Endothelial cell of umbilical vein (primary cell): ENCODE data around the gene BCAS3. TPM values are rescaled to one million over a fixed set of nuclear protein-coding genes. Genes with fewer than 3 reads are reported as not detected.

Experiments
- BruUV-seq: library from RNA; stranded (reverse); fragments of 400-500 nt; replicated peaks from 2 replicates; lab custom pipeline; 2021; lab: Mats Ljungman, UMichigan
- CTCF ChIA-PET: fragments of 300-600, 350-600 bp; sonication (Branson Sonifier 250); formaldehyde crosslinking; loops from one replicate; lab custom pipeline; 2021; ENCODE audit warnings: antibody characterized with exemption, inconsistent platforms; lab: Charles Lee
- POLR2A ChIA-PET: fragments of 300-600, 350-600 bp; sonication (Branson Sonifier 250); formaldehyde crosslinking; loops from one replicate; lab custom pipeline; 2021; ENCODE audit warnings: antibody characterized with exemption, inconsistent platforms; lab: Charles Lee
- DNase-seq: peaks from one replicate; pipeline ENCODE4 v3.0.0-alpha.2; 2011; ENCODE audit warnings: low read depth, low spot score
- FAIRE-seq: peaks from 2 replicates; lab custom pipeline; 2011; peaks lifted over from hg19 to GRCh38; lab: Jason Lieb, UNC
- H2AFZ ChIP-seq: 2 replicates; pipeline ENCODE4 v1.6.0; 2012; ENCODE audit warnings: low read depth, low read length, control low read depth, inconsistent platforms
- H3K27ac ChIP-seq: 2 replicates; pipeline ENCODE4 v1.5.1; 2011; ENCODE audit warnings: low read depth, mild to moderate bottlenecking, control low read depth, low read length, moderate library complexity; ENCODE audit not compliant: insufficient read depth
- H3K27me3 ChIP-seq, 2 experiments: 2 replicates each; pipeline versions ENCODE4 v1.6.0 to v1.6.1; 2011; ENCODE audit warnings: low read length in 2 of 2, mixed read lengths in 1 of 2; ENCODE audit not compliant: control insufficient read depth in 2 of 2, insufficient read depth in 2 of 2
- H3K36me3 ChIP-seq, 2 experiments: 2 replicates in 1 of 2; 3 replicates in 1 of 2; pipeline ENCODE4 v1.5.1; 2011; ENCODE audit warnings: low read length in 2 of 2, mild to moderate bottlenecking in 1 of 2, moderate library complexity in 1 of 2; ENCODE audit not compliant: control insufficient read depth in 2 of 2, insufficient read depth in 2 of 2; ENCODE audit errors: extremely low read depth in 1 of 2
- H3K4me1 ChIP-seq: 3 replicates; pipeline ENCODE4 v1.5.1; 2011; ENCODE audit warnings: mild to moderate bottlenecking, low read length; ENCODE audit not compliant: control insufficient read depth, insufficient read depth; ENCODE audit errors: extremely low read depth
- H3K4me2 ChIP-seq: 2 replicates; pipeline ENCODE4 v1.6.1; 2011; ENCODE audit warnings: low read length, control low read depth, mixed read lengths; ENCODE audit not compliant: insufficient read depth
- H3K4me3 ChIP-seq, 3 experiments: fragments of 200-600 bp in 1 of 3; sonication (generic), shearing (Covaris generic) in 1 of 3; replicated peaks in 1 of 3; 2 replicates each; pipeline ENCODE4 v1.5.1; 2011 to 2016; ENCODE audit warnings: control low read depth in 3 of 3, low read length in 3 of 3, mild to moderate bottlenecking in 2 of 3, inconsistent platforms in 1 of 3, low read depth in 1 of 3, moderate library complexity in 1 of 3; ENCODE audit not compliant: insufficient read depth in 1 of 3
- H3K79me2 ChIP-seq: 2 replicates; pipeline ENCODE4 v1.6.0; 2012; ENCODE audit warnings: low read length, inconsistent platforms; ENCODE audit not compliant: control insufficient read depth, insufficient read depth
- H3K9ac ChIP-seq: replicated peaks from 2 replicates; pipeline ENCODE3; 2011; ENCODE audit warnings: low read length, control low read depth; ENCODE audit not compliant: insufficient read depth; ENCODE audit errors: extremely low read depth
- H3K9me1 ChIP-seq: replicated peaks from 3 replicates; pipeline ENCODE4 v1.6.0; 2011; ENCODE audit warnings: mild to moderate bottlenecking, low read length; ENCODE audit not compliant: control insufficient read depth, insufficient read depth; ENCODE audit errors: extremely low read depth
- H3K9me3 ChIP-seq: replicated peaks from 2 replicates; pipeline ENCODE4 v1.5.1; 2012; ENCODE audit warnings: low read length, inconsistent platforms; ENCODE audit not compliant: control insufficient read depth, insufficient read depth
- H4K20me1 ChIP-seq: replicated peaks from 2 replicates; pipeline ENCODE3; 2011; ENCODE audit warnings: mild to moderate bottlenecking, low read length; ENCODE audit not compliant: control insufficient read depth, insufficient read depth; ENCODE audit errors: extremely low read depth
- EZH2 ChIP-seq: IDR thresholded peaks from 2 replicates; pipeline ENCODE4 v1.6.1; 2012; ENCODE audit warnings: borderline replicate concordance, low read depth, mild to moderate bottlenecking, moderate library complexity, low read length, inconsistent platforms; ENCODE audit not compliant: severe bottlenecking
- FOS ChIP-seq: IDR thresholded peaks from 2 replicates; pipeline ENCODE4 v1.6.1; 2011; ENCODE audit warnings: mild to moderate bottlenecking, low read length, moderate library complexity, borderline replicate concordance; ENCODE audit not compliant: insufficient read depth
- GATA2 ChIP-seq: IDR thresholded peaks from 2 replicates; pipeline ENCODE4 v1.7.0; 2011; ENCODE audit warnings: low read depth, mild to moderate bottlenecking, moderate library complexity, mixed read lengths, low read length; ENCODE audit not compliant: insufficient read length, insufficient read depth
- JUN ChIP-seq: IDR thresholded peaks from 2 replicates; pipeline ENCODE4 v1.6.1; 2011; ENCODE audit warnings: borderline replicate concordance, low read depth; ENCODE audit not compliant: insufficient read length, insufficient read depth
- MAX ChIP-seq: IDR thresholded peaks from 2 replicates; pipeline ENCODE4 v1.6.1; 2011; ENCODE audit not compliant: insufficient read depth, insufficient read length
- MYC ChIP-seq: IDR thresholded peaks from one replicate; pipeline ENCODE4 v1.6.1; 2011; ENCODE audit warnings: mild to moderate bottlenecking, low read depth, low read length
- POLR2A ChIP-seq: IDR thresholded peaks from 2 replicates; pipeline ENCODE4 v1.6.1; 2012; ENCODE audit warnings: low read depth, mild to moderate bottlenecking, control low read depth, low read length
- POLR2AphosphoS5 ChIP-seq: IDR thresholded peaks from 2 replicates; pipeline ENCODE4 v1.6.1; 2012; ENCODE audit warnings: low read depth, mild to moderate bottlenecking, control low read depth, low read length, moderate library complexity; ENCODE audit not compliant: insufficient read depth
- dilution Hi-C: fragments of 300-500 bp; cut with MboI; formaldehyde crosslinking; loops from one replicate; pipeline ENCODE4 v1.15.0; 2019; ENCODE audit warnings: low sequenced_read_pairs; ENCODE audit not compliant: extremely low pct_ligation_motif_present
- intact Hi-C: fragments of 100-400 bp; cut with micrococcal nuclease; formaldehyde crosslinking; loops from one replicate; pipeline ENCODE4 v1.10.0; 2022
- polyA plus RNA-seq, 4 experiments: library from polyadenylated mRNA; depleted of rRNA in 3 of 4; stranded (reverse) in 3 of 4; unstranded in 1 of 4; fragments of >200 nt; gene quantifications; 2 replicates each; pipeline versions ENCODE4 v1.2.1 to v1.2.3, GENCODE V29; 2011 to 2012; ENCODE audit warnings: missing spikeins in 1 of 4
- total RNA-seq: library from RNA; stranded (reverse); gene quantifications from 2 replicates; pipeline ENCODE4 v1.2.3, GENCODE V29; 2021
- TF ChIP-seq, protein P1 (sequence below), 2 donors: IDR thresholded peaks; 1 replicate in 1 of 2; 2 replicates in 1 of 2; pipeline ENCODE4 v1.5.1; 2011; ENCODE audit warnings: low read length in 2 of 2, mild to moderate bottlenecking in 2 of 2, moderate library complexity in 2 of 2, control low read depth in 1 of 2, inconsistent platforms in 1 of 2, low read depth in 1 of 2; ENCODE audit not compliant: insufficient read depth in 1 of 2; ENCODE audit errors: extremely low read depth in 1 of 2

BCAS3 gene
- total and polyA plus RNA-seq, 2 donors (not counting 3 experiments of a cell fraction or from before 2014, with no cell fraction given): 8.2 to 16.0 TPM

- FAIRE-seq: no peak
- TF ChIP-seq POLR2A (no peak), FOS (no peak), MYC (no peak), POLR2AphosphoS5 (no peak), GATA2 (no peak), EZH2 (no peak), MAX (no peak), JUN (no peak)
- TF ChIP-seq, protein P1, sequence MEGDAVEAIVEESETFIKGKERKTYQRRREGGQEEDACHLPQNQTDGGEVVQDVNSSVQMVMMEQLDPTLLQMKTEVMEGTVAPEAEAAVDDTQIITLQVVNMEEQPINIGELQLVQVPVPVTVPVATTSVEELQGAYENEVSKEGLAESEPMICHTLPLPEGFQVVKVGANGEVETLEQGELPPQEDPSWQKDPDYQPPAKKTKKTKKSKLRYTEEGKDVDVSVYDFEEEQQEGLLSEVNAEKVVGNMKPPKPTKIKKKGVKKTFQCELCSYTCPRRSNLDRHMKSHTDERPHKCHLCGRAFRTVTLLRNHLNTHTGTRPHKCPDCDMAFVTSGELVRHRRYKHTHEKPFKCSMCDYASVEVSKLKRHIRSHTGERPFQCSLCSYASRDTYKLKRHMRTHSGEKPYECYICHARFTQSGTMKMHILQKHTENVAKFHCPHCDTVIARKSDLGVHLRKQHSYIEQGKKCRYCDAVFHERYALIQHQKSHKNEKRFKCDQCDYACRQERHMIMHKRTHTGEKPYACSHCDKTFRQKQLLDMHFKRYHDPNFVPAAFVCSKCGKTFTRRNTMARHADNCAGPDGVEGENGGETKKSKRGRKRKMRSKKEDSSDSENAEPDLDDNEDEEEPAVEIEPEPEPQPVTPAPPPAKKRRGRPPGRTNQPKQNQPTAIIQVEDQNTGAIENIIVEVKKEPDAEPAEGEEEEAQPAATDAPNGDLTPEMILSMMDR (IDR thresholded peaks at IDR 0.05; ENCODE audit: extremely low read depth in 1 of 2, insufficient read depth in 1 of 2, low read depth in 1 of 2, low read length in 2 of 2): no peak
- CTCF ChIA-PET: interaction anchor here (1.1 to 2.5 kb wide), 3 partner anchors 9 to 20 kb away, joined by 3 to 7 read pairs (median 5); no protein-coding TSS in a partner anchor
- Histone ChIP-seq H3K9me1 (no peaks in the 10 kb centered on the region), H4K20me1 (no peaks in the 10 kb centered on the region), H3K9me3 (no peaks in the 10 kb centered on the region), H3K79me2 (no peaks in the 10 kb centered on the region), H3K27ac (no peak overlapping the region), H3K27me3 (peaks cover 7 to 12% of the 10 kb centered on the region in 2 experiments), H3K36me3 (no peaks in the 10 kb centered on the region), H3K9ac (no peak overlapping the region), H3K4me2 (no peak overlapping the region), H3K4me3 (no peak overlapping the region), H3K4me1 (no peaks in the 10 kb centered on the region), H2AFZ (no peak overlapping the region)
- BruUV-seq: no TSS peak
- DNase-seq: no peak
- POLR2A ChIA-PET: no interaction called here
- intact Hi-C loops (no loop called here), dilution Hi-C loops (no loop called here)
Observed at GRCh38 chr17:61261001-61261637, 583.5 kb downstream of the BCAS3 start.
